Kidney (tissue), 14 donors: ENCODE results near the gene PIP4K2A. TPM values are rescaled to one million over a fixed set of nuclear protein-coding genes. Genes with fewer than 3 reads are reported as not detected.

Experiments used
- DNase-seq, 5 donors: peaks; one replicate each; pipeline ENCODE4 v3.0.0-alpha.2; 2013 to 2020
- FAIRE-seq: peaks from 2 replicates; lab custom pipeline; 2012; peaks lifted over from hg19 to GRCh38; lab: Jason Lieb, UNC
- H3K27ac ChIP-seq, 2 donors: one replicate each; pipeline ENCODE4 v1.7.0; 2013; ENCODE audit warnings: low read depth in 2 of 2, low read length in 2 of 2, inconsistent platforms in 1 of 2
- H3K27me3 ChIP-seq: one replicate; pipeline ENCODE4 v1.7.1; 2013; ENCODE audit warnings: low read length, inconsistent platforms; ENCODE audit not compliant: control insufficient read depth, insufficient read depth
- H3K36me3 ChIP-seq, 3 donors: one replicate each; pipeline versions ENCODE4 v1.7.0 to v1.7.1; 2013; ENCODE audit warnings: low read length in 3 of 3, control low read depth in 1 of 3, inconsistent platforms in 1 of 3; ENCODE audit not compliant: insufficient read depth in 3 of 3, control insufficient read depth in 2 of 3
- H3K4me1 ChIP-seq, 3 donors: one replicate each; pipeline versions ENCODE4 v1.7.0 to v1.7.1; 2013; ENCODE audit warnings: low read length in 3 of 3, inconsistent platforms in 1 of 3, low read depth in 1 of 3; ENCODE audit not compliant: control insufficient read depth in 2 of 3, insufficient read depth in 2 of 3
- H3K4me3 ChIP-seq, 3 donors: one replicate each; pipeline versions ENCODE4 v1.7.0 to v1.8.1; 2013; ENCODE audit warnings: low read length in 3 of 3, control low read depth in 1 of 3, inconsistent platforms in 1 of 3
- H3K9ac ChIP-seq, 3 donors: one replicate each; pipeline versions ENCODE4 v1.7.0 to v1.7.1; 2013; ENCODE audit warnings: low read length in 3 of 3, control low read depth in 1 of 3, inconsistent platforms in 1 of 3
- H3K9me3 ChIP-seq, 3 donors: one replicate each; pipeline versions ENCODE4 v1.7.0 to v1.7.1; 2013; ENCODE audit warnings: low read length in 3 of 3, control low read depth in 1 of 3, inconsistent platforms in 1 of 3; ENCODE audit not compliant: control insufficient read depth in 2 of 3, insufficient read depth in 1 of 3
- CTCF ChIP-seq: IDR thresholded peaks from 3 replicates; pipeline ENCODE4 v1.5.1; 2012; ENCODE audit warnings: mild to moderate bottlenecking, moderate library complexity, borderline replicate concordance; ENCODE audit not compliant: insufficient read depth; ENCODE audit errors: extremely low read depth
- intact Hi-C: fragments of 100-400 bp; cut with DNase I; formaldehyde crosslinking; loops from one replicate; pipeline ENCODE4 v1.11.1; 2022
- polyA plus RNA-seq: library from polyadenylated mRNA; stranded (reverse); fragments of 350-450 nt; fragmentation: Illumina TruSeq; extraction: RNeasy Lipid Tissue Mini Kit (QIAGEN cat#74804); gene quantifications from one replicate; pipeline ENCODE4 v1.2.3, GENCODE V29; 2014; ENCODE audit warnings: low read depth, low replicate concordance; ENCODE audit not compliant: insufficient read depth
- total RNA-seq: library from RNA; stranded (reverse); fragmentation: NEBNext Ultra II Directional; extraction: Animal tissue kit (Norgen Biotek cat#: 25700); gene quantifications from one replicate; pipeline ENCODE4 v1.2.1, GENCODE V29; 2021
- donor health status: control.
- donor health status: control.
- donor health status: control.
- donor health status: control.
- donor health status: control.
- donor health status: DM: yes; HTN: yes; CAD: no.
- donor health status: Normal renal cell carcinoma (clear cell type).

PIP4K2A gene
- total and polyA plus RNA-seq, 2 donors from 2014 or later = 12.2 to 54.6 TPM

GRCh38 chr10:22552888-22553378 lies 161.4 kb downstream of the PIP4K2A start:
- intact Hi-C loops = no loop called here
- DNase-seq (peak in 2 of 5 donors; percentile 23 to 39), FAIRE-seq (no peak)
- Histone ChIP-seq H3K9me3 (no peaks in the 10 kb centered on the region), H3K4me1 (peaks cover 0 to 3% (median 2%) of the 10 kb centered on the region in 3 donors), H3K9ac (no peak overlapping the region), H3K36me3 (peaks cover 0 to 4% (median 0%) of the 10 kb centered on the region in 3 donors), H3K4me3 (no peak overlapping the region), H3K27ac (no peak overlapping the region), H3K27me3 (no peaks in the 10 kb centered on the region)
- TF ChIP-seq CTCF = no peak

GRCh38 chr10:22551681-22552365 lies 162.6 kb downstream of the PIP4K2A start:
- Histone ChIP-seq H3K4me1 (peaks cover 0 to 3% (median 2%) of the 10 kb centered on the region in 3 donors), H3K27ac (no peak overlapping the region), H3K9ac (no peak overlapping the region), H3K27me3 (no peaks in the 10 kb centered on the region), H3K9me3 (no peaks in the 10 kb centered on the region), H3K36me3 (peaks cover 0 to 9% (median 2%) of the 10 kb centered on the region in 3 donors), H3K4me3 (no peak overlapping the region)
- FAIRE-seq (no peak), DNase-seq (no peak)
- no peak for TF ChIP-seq CTCF
- intact Hi-C loops = no loop called here

GRCh38 chr10:22550732-22551131 lies 163.6 kb downstream of the PIP4K2A start:
- Histone ChIP-seq H3K27me3 (no peaks in the 10 kb centered on the region), H3K4me3 (no peak overlapping the region), H3K9ac (no peak overlapping the region), H3K4me1 (peaks cover 0 to 3% (median 2%) of the 10 kb centered on the region in 3 donors), H3K9me3 (no peaks in the 10 kb centered on the region), H3K27ac (no peak overlapping the region), H3K36me3 (peaks cover 0 to 9% (median 4%) of the 10 kb centered on the region in 3 donors)
- DNase-seq (peak in 3 of 5 donors; percentile 27 to 51 (median 44)), FAIRE-seq (no peak)
- peak; percentile 41 for TF ChIP-seq CTCF
- intact Hi-C loops = no loop called here
